Measurements from ENCODE around the gene ADAP2. TPM values are rescaled to one million over a fixed set of nuclear protein-coding genes. Genes with fewer than 3 reads are reported as not detected.
A peak's percentile ranks its signal among the peaks of the same experiment; 100 is the strongest.
"Not testable (repeated sequence)": the region's sequence is repeated elsewhere in the genome, so short reads cannot be mapped to it uniquely, and the experiment has no call there.

ADAP2 gene
- total and polyA plus RNA-seq, 10 donors, result 10.3 to 79.7 (median 57.8) TPM

- Histone ChIP-seq H3K9me3 (no peaks in the 10 kb centered on the region), H3K36me3 (no peaks in the 10 kb centered on the region), H3K4me3 (no peak overlapping the region), H3K27me3 (replicated peaks in 1 of 7) (no peaks in the 10 kb centered on the region), H3K4me1 (peaks cover 38 to 96% (median 88%) of the 10 kb centered on the region in 6 donors), H3K27ac (peak overlapping the region; percentile 69 to 86 (median 78))
- 21 to 47% (median 35%) methylated on average over 7 of the region's 7 CpGs for WGBS, 5 donors
- DNase-seq, result no peak
- TF ChIP-seq CTCF (IDR thresholded peaks at IDR 0.05 in 8 of 11, conservative IDR thresholded peaks at IDR 0.05 in 3 of 11) (no peak), POLR2AphosphoS5 (IDR thresholded peaks at IDR 0.05) (peak in 1 of 3 donors; percentile 64)
- intact Hi-C loops (cut with DNase I; ENCODE audit: low total_unique reads), result no loop called here
Measured at GRCh38 chr17:30958187-30958586, 36.4 kb downstream of the ADAP2 start.

- no peak for DNase-seq
- peak overlapping the region in 1 of 8 donors; percentile 36 for H3K4me3 ChIP-seq
- peak overlapping the region in 5 of 8 donors; percentile 54 to 86 (median 82) for H3K27ac ChIP-seq
- no peaks in the 10 kb centered on the region for H3K27me3 ChIP-seq (replicated peaks in 1 of 7)
- 74 to 82% (median 77%) methylated on average over 9 of the region's 9 CpGs for WGBS, 5 donors
- intact Hi-C loops (cut with DNase I; ENCODE audit: low total_unique reads), result no loop called here
- no peaks in the 10 kb centered on the region for H3K9me3 ChIP-seq
- TF ChIP-seq POLR2AphosphoS5 (IDR thresholded peaks at IDR 0.05) (peak in 1 of 3 donors; percentile 45), CTCF (IDR thresholded peaks at IDR 0.05 in 8 of 11, conservative IDR thresholded peaks at IDR 0.05 in 3 of 11) (no peak)
- peaks cover 21 to 63% (median 57%) of the 10 kb centered on the region in 6 donors for H3K4me1 ChIP-seq
- H3K36me3 ChIP-seq, result no peaks in the 10 kb centered on the region
Measured at GRCh38 chr17:30961209-30962188, 39.8 kb downstream of the ADAP2 start.

- H3K27me3 ChIP-seq (replicated peaks in 1 of 7); H3K4me3 ChIP-seq; intact Hi-C loops (cut with DNase I; ENCODE audit: low total_unique reads); H3K9me3 ChIP-seq; H3K36me3 ChIP-seq; DNase-seq; H3K27ac ChIP-seq: not testable (repeated sequence)
- 94 to 96% (median 94%) methylated on average over 8 of the region's 8 CpGs for WGBS, 5 donors
- peaks cover 16 to 54% (median 47%) of the 10 kb centered on the region in 6 donors for H3K4me1 ChIP-seq
Measured at GRCh38 chr17:30964312-30964711, 42.6 kb downstream of the ADAP2 start.

- TF ChIP-seq POLR2AphosphoS5 (IDR thresholded peaks at IDR 0.05), result no peak
- no peak for TF ChIP-seq POLR2A (IDR thresholded peaks at IDR 0.05)
- no peak for TF ChIP-seq CTCF (IDR thresholded peaks at IDR 0.05 in 8 of 11, conservative IDR thresholded peaks at IDR 0.05 in 3 of 11)
- Histone ChIP-seq H3K9me3 (no peaks in the 10 kb centered on the region), H3K27ac (no peak overlapping the region), H3K4me1 (peaks cover 16 to 54% (median 49%) of the 10 kb centered on the region in 6 donors), H3K27me3 (replicated peaks in 1 of 7) (no peaks in the 10 kb centered on the region), H3K4me3 (no peak overlapping the region), H3K36me3 (no peaks in the 10 kb centered on the region)
- WGBS, 5 donors, result 86 to 96% (median 94%) methylated on average over 5 of the region's 5 CpGs
- intact Hi-C loops (cut with DNase I; ENCODE audit: low total_unique reads), result loop anchor here (5.0 kb wide), 1 partner anchor 58 kb away; the partner anchor contains the start of gene TEFM
- DNase-seq, result no peak
Measured at GRCh38 chr17:30964876-30965275, 43.1 kb downstream of the ADAP2 start.
